ENCODE results near the gene RNASEH1.

The RNASEH1 gene

DNA sequence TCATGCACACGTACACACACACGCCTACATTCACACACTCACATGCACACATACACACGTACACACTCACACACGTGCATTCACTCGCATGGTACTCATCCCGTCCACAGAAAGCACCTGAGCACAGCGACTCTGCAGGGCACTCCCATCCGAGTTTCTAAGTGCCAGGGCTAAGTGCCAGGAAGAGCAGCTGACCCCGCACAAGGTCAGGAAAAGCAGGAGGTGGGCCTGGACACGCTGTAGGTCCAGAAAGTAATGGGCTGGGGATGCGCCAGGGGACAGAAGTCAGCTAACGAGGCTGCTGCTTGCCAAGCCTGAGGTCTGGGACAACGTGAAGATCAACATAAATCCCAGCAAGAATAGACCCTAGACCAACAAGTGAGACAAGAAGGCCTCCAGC is 54.6 kb downstream of the RNASEH1 start:
- Histone ChIP-seq H3K9me2 (replicated peaks; ENCODE audit: insufficient read depth, low read length) (no peaks in the 10 kb centered on the region), H3K79me2 (ENCODE audit: insufficient read depth, low read length) (no peaks in the 10 kb centered on the region), H3K36me3 (ENCODE audit: low read length) (no peaks in the 10 kb centered on the region), H4K20me1 (ENCODE audit: low read depth, low read length) (no peaks in the 10 kb centered on the region), H3K27me3 (ENCODE audit: low read length) (no peaks in the 10 kb centered on the region), H3K9ac (ENCODE audit: low read length) (no peak overlapping the region), H3K27ac (ENCODE audit: low read depth, low read length) (no peak overlapping the region), H3K4me3 (ENCODE audit: insufficient read depth, low read length, poor library complexity, severe bottlenecking) (no peak overlapping the region), H3K9me3 (ENCODE audit: insufficient read depth, low read length) (no peaks in the 10 kb centered on the region), H3K4me2 (ENCODE audit: low read depth, low read length, poor library complexity, severe bottlenecking) (no peak overlapping the region), H3F3A (ENCODE audit: insufficient read depth) (no peaks in the 10 kb centered on the region), H2AFZ (ENCODE audit: low read depth, low read length, severe bottlenecking) (no peak overlapping the region)
- TF ChIP-seq, protein P1, sequence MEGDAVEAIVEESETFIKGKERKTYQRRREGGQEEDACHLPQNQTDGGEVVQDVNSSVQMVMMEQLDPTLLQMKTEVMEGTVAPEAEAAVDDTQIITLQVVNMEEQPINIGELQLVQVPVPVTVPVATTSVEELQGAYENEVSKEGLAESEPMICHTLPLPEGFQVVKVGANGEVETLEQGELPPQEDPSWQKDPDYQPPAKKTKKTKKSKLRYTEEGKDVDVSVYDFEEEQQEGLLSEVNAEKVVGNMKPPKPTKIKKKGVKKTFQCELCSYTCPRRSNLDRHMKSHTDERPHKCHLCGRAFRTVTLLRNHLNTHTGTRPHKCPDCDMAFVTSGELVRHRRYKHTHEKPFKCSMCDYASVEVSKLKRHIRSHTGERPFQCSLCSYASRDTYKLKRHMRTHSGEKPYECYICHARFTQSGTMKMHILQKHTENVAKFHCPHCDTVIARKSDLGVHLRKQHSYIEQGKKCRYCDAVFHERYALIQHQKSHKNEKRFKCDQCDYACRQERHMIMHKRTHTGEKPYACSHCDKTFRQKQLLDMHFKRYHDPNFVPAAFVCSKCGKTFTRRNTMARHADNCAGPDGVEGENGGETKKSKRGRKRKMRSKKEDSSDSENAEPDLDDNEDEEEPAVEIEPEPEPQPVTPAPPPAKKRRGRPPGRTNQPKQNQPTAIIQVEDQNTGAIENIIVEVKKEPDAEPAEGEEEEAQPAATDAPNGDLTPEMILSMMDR (IDR thresholded peaks at IDR 0.05; ENCODE audit: insufficient read depth, low read length, poor library complexity, severe bottlenecking), result no peak
- TF ChIP-seq EZH2phosphoT487 (conservative IDR thresholded peaks at IDR 0.05; ENCODE audit: low read length), result no peak

DNA sequence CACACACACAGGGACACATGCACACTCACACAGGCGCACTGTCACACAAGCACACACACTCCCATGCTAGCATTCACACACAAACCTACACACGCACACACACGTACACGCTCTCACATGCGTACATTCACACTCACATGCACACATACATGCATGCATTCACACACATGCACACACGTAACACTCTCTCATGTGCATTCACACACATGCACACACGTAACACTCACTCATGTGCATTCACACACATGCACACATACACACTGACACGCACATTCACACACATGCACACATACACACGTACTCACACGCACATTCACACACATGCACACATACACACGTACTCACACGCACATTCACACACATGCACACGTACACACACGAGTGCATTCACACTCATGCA is 55.1 kb downstream of the RNASEH1 start:
- no peaks in the 10 kb centered on the region for H3K79me2 ChIP-seq (ENCODE audit: insufficient read depth, low read length)
- H3K27me3 ChIP-seq (ENCODE audit: low read length), result no peaks in the 10 kb centered on the region
- H3F3A ChIP-seq (ENCODE audit: insufficient read depth), result no peaks in the 10 kb centered on the region
- no peak overlapping the region for H3K27ac ChIP-seq (ENCODE audit: low read depth, low read length)
- no peaks in the 10 kb centered on the region for H4K20me1 ChIP-seq (ENCODE audit: low read depth, low read length)
- H3K4me3 ChIP-seq (ENCODE audit: insufficient read depth, low read length, poor library complexity, severe bottlenecking), result no peak overlapping the region
- no peak overlapping the region for H3K4me2 ChIP-seq (ENCODE audit: low read depth, low read length, poor library complexity, severe bottlenecking)
- H2AFZ ChIP-seq (ENCODE audit: low read depth, low read length, severe bottlenecking), result no peak overlapping the region
- no peak overlapping the region for H3K9ac ChIP-seq (ENCODE audit: low read length)
- H3K36me3 ChIP-seq (ENCODE audit: low read length), result no peaks in the 10 kb centered on the region
- no peak for TF ChIP-seq EZH2phosphoT487 (conservative IDR thresholded peaks at IDR 0.05; ENCODE audit: low read length)
- TF ChIP-seq, protein P1 (IDR thresholded peaks at IDR 0.05; ENCODE audit: insufficient read depth, low read length, poor library complexity, severe bottlenecking), result no peak
- H3K9me2 ChIP-seq (replicated peaks; ENCODE audit: insufficient read depth, low read length), result no peaks in the 10 kb centered on the region
- no peaks in the 10 kb centered on the region for H3K9me3 ChIP-seq (ENCODE audit: insufficient read depth, low read length)

DNA sequence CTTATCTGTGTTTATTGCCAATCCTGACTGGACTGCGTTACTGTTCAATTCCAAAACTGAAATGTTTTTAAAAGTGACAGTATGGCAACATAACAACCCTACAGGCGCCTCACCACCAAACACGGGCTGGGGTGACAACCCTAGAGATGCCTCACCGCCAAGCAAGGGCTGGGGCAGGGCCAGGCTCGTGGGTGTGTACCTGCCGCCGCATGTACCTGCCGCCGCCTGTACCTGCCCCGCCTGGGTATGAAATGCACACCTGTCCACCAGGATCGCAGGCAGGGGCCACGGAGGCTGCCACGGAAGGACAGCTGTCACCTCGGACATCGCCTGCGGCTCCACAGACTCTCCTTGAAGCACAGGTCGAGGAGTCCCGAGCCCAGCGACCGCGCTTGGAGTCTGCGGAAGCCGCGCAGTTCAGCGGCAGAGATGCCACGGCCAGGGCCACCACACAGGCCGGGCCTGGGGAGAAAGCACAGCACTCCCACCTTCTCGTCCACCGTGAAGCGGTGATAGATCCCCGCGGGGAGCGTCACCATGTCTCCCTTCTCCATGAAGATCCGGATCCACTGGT is 57.7 kb downstream of the RNASEH1 start:
- Histone ChIP-seq H3K27me3 (ENCODE audit: low read length) (no peaks in the 10 kb centered on the region), H2AFZ (ENCODE audit: low read depth, low read length, severe bottlenecking) (no peak overlapping the region), H3F3A (ENCODE audit: insufficient read depth) (no peaks in the 10 kb centered on the region), H3K36me3 (ENCODE audit: low read length) (no peaks in the 10 kb centered on the region), H4K20me1 (ENCODE audit: low read depth, low read length) (no peaks in the 10 kb centered on the region), H3K9me3 (ENCODE audit: insufficient read depth, low read length) (no peaks in the 10 kb centered on the region), H3K27ac (ENCODE audit: low read depth, low read length) (no peak overlapping the region), H3K9me2 (replicated peaks; ENCODE audit: insufficient read depth, low read length) (no peaks in the 10 kb centered on the region), H3K9ac (ENCODE audit: low read length) (no peak overlapping the region), H3K4me2 (ENCODE audit: low read depth, low read length, poor library complexity, severe bottlenecking) (no peak overlapping the region), H3K79me2 (ENCODE audit: insufficient read depth, low read length) (no peaks in the 10 kb centered on the region), H3K4me3 (ENCODE audit: insufficient read depth, low read length, poor library complexity, severe bottlenecking) (no peak overlapping the region)
- TF ChIP-seq, protein P1 (IDR thresholded peaks at IDR 0.05; ENCODE audit: insufficient read depth, low read length, poor library complexity, severe bottlenecking), result no peak
- no peak for TF ChIP-seq EZH2phosphoT487 (conservative IDR thresholded peaks at IDR 0.05; ENCODE audit: low read length)

Data from SU-DHL-6 (cell line).